ENCODE measurements around the gene RPS19. TPM values are rescaled to one million over a fixed set of nuclear protein-coding genes. Genes with fewer than 3 reads are reported as not detected.

Gene RPS19
- total RNA-seq, 1 experiment from 2014 or later: 1,349 TPM

- TF ChIP-seq TCF7L2 (IDR thresholded peaks at IDR 0.05; ENCODE audit: low read depth, low read length) (no peak), REST (IDR thresholded peaks at IDR 0.05; ENCODE audit: insufficient read depth in 1 of 2, low read depth in 2 of 2, low read length in 1 of 2) (no peak), CTCF (IDR thresholded peaks at IDR 0.05) (no peak), SIN3A (IDR thresholded peaks at IDR 0.05; ENCODE audit: borderline replicate concordance, insufficient read depth, low read depth, low read length) (no peak), POLR2AphosphoS5 (IDR thresholded peaks at IDR 0.05; ENCODE audit: low read depth, low read length) (no peak)
- H3K9me3 ChIP-seq (ENCODE audit: control insufficient read depth, insufficient read depth, low read depth, low read length): no peaks in the 10 kb centered on the region
- CTCF ChIA-PET: no interaction called here
- no peak overlapping the region for H3K4me3 ChIP-seq (ENCODE audit: low read depth in 2 of 2, low read length in 2 of 2)
- no peaks in the 10 kb centered on the region for H3K36me3 ChIP-seq (ENCODE audit: control insufficient read depth, insufficient read depth, low read length)
- in situ Hi-C loops (cut with HindIII; ENCODE audit: low pct_unique_long_range_greater_than_20kb, low sequenced_read_pairs): no loop called here
- H3K27ac ChIP-seq (ENCODE audit: low read length): no peak overlapping the region
- intact Hi-C loops (cut with micrococcal nuclease; ENCODE audit: unreplicated experiment): no loop called here
- ATAC-seq: no peak
- no peaks in the 10 kb centered on the region for H3K27me3 ChIP-seq (ENCODE audit: control insufficient read depth, insufficient read depth, low read length)
- POLR2A ChIA-PET: no interaction called here
- no peak for DNase-seq (ENCODE audit: low read depth, low spot score)
- H3K4me1 ChIP-seq (ENCODE audit: control insufficient read depth, insufficient read depth, low read length): no peaks in the 10 kb centered on the region
- no TSS peak for BruUV-seq (replicated peaks)
Measured at GRCh38 chr19:41919948-41920712, 60.1 kb downstream of the RPS19 start.

GRCh38 chr19:41920882-41921576, 61.0 kb downstream of the RPS19 start:
- H3K27me3 ChIP-seq (ENCODE audit: control insufficient read depth, insufficient read depth, low read length): no peaks in the 10 kb centered on the region
- no TSS peak for BruUV-seq (replicated peaks)
- ATAC-seq: no peak
- CTCF ChIA-PET: no interaction called here
- H3K9me3 ChIP-seq (ENCODE audit: control insufficient read depth, insufficient read depth, low read depth, low read length): no peaks in the 10 kb centered on the region
- TF ChIP-seq REST (IDR thresholded peaks at IDR 0.05; ENCODE audit: insufficient read depth in 1 of 2, low read depth in 2 of 2, low read length in 1 of 2): no peak
- TF ChIP-seq POLR2AphosphoS5 (IDR thresholded peaks at IDR 0.05; ENCODE audit: low read depth, low read length): no peak
- no peak for TF ChIP-seq SIN3A (IDR thresholded peaks at IDR 0.05; ENCODE audit: borderline replicate concordance, insufficient read depth, low read depth, low read length)
- TF ChIP-seq CTCF (IDR thresholded peaks at IDR 0.05): no peak
- no peak for TF ChIP-seq TCF7L2 (IDR thresholded peaks at IDR 0.05; ENCODE audit: low read depth, low read length)
- no peaks in the 10 kb centered on the region for H3K4me1 ChIP-seq (ENCODE audit: control insufficient read depth, insufficient read depth, low read length)
- intact Hi-C loops (cut with micrococcal nuclease; ENCODE audit: unreplicated experiment) (no loop called here), in situ Hi-C loops (cut with HindIII; ENCODE audit: low pct_unique_long_range_greater_than_20kb, low sequenced_read_pairs) (no loop called here)
- H3K36me3 ChIP-seq (ENCODE audit: control insufficient read depth, insufficient read depth, low read length): no peaks in the 10 kb centered on the region
- POLR2A ChIA-PET: no interaction called here
- no peak for DNase-seq (ENCODE audit: low read depth, low spot score)
- no peak overlapping the region for H3K4me3 ChIP-seq (ENCODE audit: low read depth in 2 of 2, low read length in 2 of 2)
- no peak overlapping the region for H3K27ac ChIP-seq (ENCODE audit: low read length)
